Ascending aorta (tissue), 2 donors: Measurements from ENCODE around the gene SCN11A. TPM values are rescaled to one million over a fixed set of nuclear protein-coding genes. Genes with fewer than 3 reads are reported as not detected.
A peak's percentile ranks its signal among the peaks of the same experiment; 100 is the strongest.

Source experiments
- DNase-seq, 2 donors: peaks; one replicate each; pipeline ENCODE4 v3.0.0-alpha.2; 2019; ENCODE audit warnings: low spot score in 2 of 2
- H3K27ac ChIP-seq, 2 donors: fragments of 200-600 bp; sonication (generic); one replicate each; pipeline ENCODE4 v1.5.1; 2016 to 2017; ENCODE audit warnings: mild to moderate bottlenecking in 1 of 2
- H3K27me3 ChIP-seq: fragments of 200-600 bp; sonication (generic); one replicate; pipeline ENCODE4 v1.5.1; 2017
- H3K36me3 ChIP-seq, 2 donors: fragments of 200-600 bp; sonication (generic); one replicate each; pipeline ENCODE4 v1.5.1; 2016
- H3K4me1 ChIP-seq, 2 donors: fragments of 200-600 bp; sonication (generic); one replicate each; pipeline ENCODE4 v1.5.1; 2016 to 2017; ENCODE audit warnings: mild to moderate bottlenecking in 1 of 2
- H3K4me3 ChIP-seq, 2 donors: fragments of 200-600 bp; sonication (generic); one replicate each; pipeline ENCODE4 v1.5.1; 2016 to 2017; ENCODE audit warnings: mild to moderate bottlenecking in 1 of 2
- H3K9me3 ChIP-seq, 2 donors: fragments of 200-600 bp; sonication (generic); one replicate each; pipeline ENCODE4 v1.5.1; 2016
- intact Hi-C: fragments of 100-400 bp; cut with DNase I; formaldehyde crosslinking; loops from one replicate; pipeline ENCODE4 v1.15.1; 2023
- total RNA-seq: library from RNA; depleted of rRNA; stranded (reverse); fragments of >200 nt; gene quantifications from one replicate; pipeline ENCODE4 v1.1.0, GENCODE V29; 2016
- TF ChIP-seq, protein P1 (sequence below), 3 experiments: fragments of 200-600 bp in 2 of 3; fragments of 450-650 bp in 1 of 3; sonication (generic) in 2 of 3; IDR thresholded peaks; one replicate each; pipeline ENCODE4 v1.5.1; 2016 to 2019; ENCODE audit warnings: antibody characterized with exemption in 3 of 3, mild to moderate bottlenecking in 1 of 3, moderate library complexity in 1 of 3

SCN11A gene
- total RNA-seq, 1 donor from 2014 or later: not detected

DNA sequence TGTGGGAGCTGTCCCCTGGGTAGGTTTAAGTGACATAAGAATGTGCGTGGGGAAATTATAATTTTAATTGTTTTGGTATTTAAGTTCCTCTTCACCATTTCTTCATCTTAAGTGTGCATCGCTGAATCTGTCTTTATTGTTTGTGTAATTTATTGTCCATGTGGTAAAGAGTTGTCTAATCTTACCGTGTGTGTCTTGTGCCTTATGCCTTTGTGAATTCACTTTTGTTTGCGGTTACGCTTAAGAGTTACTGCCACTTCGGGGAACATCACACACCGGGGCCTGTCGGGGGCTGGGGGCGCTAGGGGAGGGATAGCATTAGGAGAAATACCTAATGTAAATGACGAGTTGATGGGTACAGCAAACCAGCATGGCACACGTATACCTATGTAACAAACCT lies 839 bp upstream of the SCN11A start:
- peaks cover 0 to 5% of the 10 kb centered on the region in 2 donors for H3K4me1 ChIP-seq
- no peaks in the 10 kb centered on the region for H3K27me3 ChIP-seq
- H3K36me3 ChIP-seq: no peaks in the 10 kb centered on the region
- intact Hi-C loops: loop anchor here (5.0 kb wide), 2 partner anchors 330 to 595 kb away; partner anchors contain the start of gene SLC25A38
- H3K27ac ChIP-seq: peak overlapping the region; percentile 86 to 90
- peak overlapping the region; percentile 92 to 96 for H3K4me3 ChIP-seq
- DNase-seq: no peak
- H3K9me3 ChIP-seq: no peaks in the 10 kb centered on the region
- TF ChIP-seq, protein P1, sequence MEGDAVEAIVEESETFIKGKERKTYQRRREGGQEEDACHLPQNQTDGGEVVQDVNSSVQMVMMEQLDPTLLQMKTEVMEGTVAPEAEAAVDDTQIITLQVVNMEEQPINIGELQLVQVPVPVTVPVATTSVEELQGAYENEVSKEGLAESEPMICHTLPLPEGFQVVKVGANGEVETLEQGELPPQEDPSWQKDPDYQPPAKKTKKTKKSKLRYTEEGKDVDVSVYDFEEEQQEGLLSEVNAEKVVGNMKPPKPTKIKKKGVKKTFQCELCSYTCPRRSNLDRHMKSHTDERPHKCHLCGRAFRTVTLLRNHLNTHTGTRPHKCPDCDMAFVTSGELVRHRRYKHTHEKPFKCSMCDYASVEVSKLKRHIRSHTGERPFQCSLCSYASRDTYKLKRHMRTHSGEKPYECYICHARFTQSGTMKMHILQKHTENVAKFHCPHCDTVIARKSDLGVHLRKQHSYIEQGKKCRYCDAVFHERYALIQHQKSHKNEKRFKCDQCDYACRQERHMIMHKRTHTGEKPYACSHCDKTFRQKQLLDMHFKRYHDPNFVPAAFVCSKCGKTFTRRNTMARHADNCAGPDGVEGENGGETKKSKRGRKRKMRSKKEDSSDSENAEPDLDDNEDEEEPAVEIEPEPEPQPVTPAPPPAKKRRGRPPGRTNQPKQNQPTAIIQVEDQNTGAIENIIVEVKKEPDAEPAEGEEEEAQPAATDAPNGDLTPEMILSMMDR (IDR thresholded peaks at IDR 0.05): no peak

- DNase-seq: no peak
- Histone ChIP-seq H3K27ac (no peak overlapping the region), H3K4me1 (peaks cover 0 to 5% of the 10 kb centered on the region in 2 donors), H3K9me3 (no peaks in the 10 kb centered on the region), H3K27me3 (no peaks in the 10 kb centered on the region), H3K36me3 (no peaks in the 10 kb centered on the region), H3K4me3 (no peak overlapping the region)
- TF ChIP-seq, protein P1 (IDR thresholded peaks at IDR 0.05): no peak
- intact Hi-C loops: loop anchor here (5.0 kb wide), 2 partner anchors 332 to 593 kb away; partner anchors contain the start of gene SLC25A38
Measured at GRCh38 chr3:39050029-39050428, 1.7 kb downstream of the SCN11A start.

DNA sequence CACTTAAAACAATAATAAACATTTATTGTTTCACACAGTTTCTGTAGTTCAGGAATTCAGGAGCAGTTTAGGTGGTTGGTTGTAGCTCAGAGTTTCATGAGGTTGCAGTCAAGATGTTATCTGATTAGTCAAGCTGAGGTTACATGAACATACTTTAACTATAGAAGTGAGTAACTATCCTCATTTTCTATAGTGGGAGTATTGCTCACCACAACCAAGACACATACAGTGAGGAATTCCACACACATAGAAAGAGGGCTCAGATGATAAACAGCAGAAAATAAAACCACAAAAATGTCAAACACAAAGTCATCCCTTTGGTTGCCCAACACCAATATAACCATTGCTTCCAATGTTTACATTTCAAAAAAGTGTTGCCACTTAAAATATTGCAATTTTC lies 13.6 kb downstream of the SCN11A start:
- TF ChIP-seq, protein P1 (IDR thresholded peaks at IDR 0.05): no peak
- no peak overlapping the region for H3K27ac ChIP-seq
- intact Hi-C loops: loop anchor here (10.0 kb wide), 1 partner anchor 543 kb away; the partner anchor contains the start of gene EXOG

GRCh38 chr3:39029556-39029955 lies 22.2 kb downstream of the SCN11A start:
- Histone ChIP-seq H3K4me1 (no peaks in the 10 kb centered on the region), H3K36me3 (no peaks in the 10 kb centered on the region), H3K9me3 (no peaks in the 10 kb centered on the region), H3K27me3 (no peaks in the 10 kb centered on the region), H3K27ac (no peak overlapping the region), H3K4me3 (no peak overlapping the region)
- TF ChIP-seq, protein P1 (IDR thresholded peaks at IDR 0.05): no peak
- intact Hi-C loops: no loop called here
- DNase-seq: no peak

More for the DNA sequence above, 13.6 kb downstream of the SCN11A start:
- peaks cover 0 to 5% of the 10 kb centered on the region in 2 donors for H3K9me3 ChIP-seq
- H3K36me3 ChIP-seq: no peaks in the 10 kb centered on the region
- no peaks in the 10 kb centered on the region for H3K4me1 ChIP-seq
- no peak overlapping the region for H3K4me3 ChIP-seq
- DNase-seq: no peak
- H3K27me3 ChIP-seq: no peaks in the 10 kb centered on the region

GRCh38 chr3:39028546-39028945 lies 23.2 kb downstream of the SCN11A start:
- H3K9me3 ChIP-seq: no peaks in the 10 kb centered on the region
- H3K4me3 ChIP-seq: no peak overlapping the region
- intact Hi-C loops: no loop called here
- no peaks in the 10 kb centered on the region for H3K36me3 ChIP-seq
- no peak overlapping the region for H3K27ac ChIP-seq
- no peak for DNase-seq
- no peaks in the 10 kb centered on the region for H3K27me3 ChIP-seq
- TF ChIP-seq, protein P1 (IDR thresholded peaks at IDR 0.05): no peak
- H3K4me1 ChIP-seq: no peaks in the 10 kb centered on the region
